ENCODE data around the gene AMBRA1.

DNA sequence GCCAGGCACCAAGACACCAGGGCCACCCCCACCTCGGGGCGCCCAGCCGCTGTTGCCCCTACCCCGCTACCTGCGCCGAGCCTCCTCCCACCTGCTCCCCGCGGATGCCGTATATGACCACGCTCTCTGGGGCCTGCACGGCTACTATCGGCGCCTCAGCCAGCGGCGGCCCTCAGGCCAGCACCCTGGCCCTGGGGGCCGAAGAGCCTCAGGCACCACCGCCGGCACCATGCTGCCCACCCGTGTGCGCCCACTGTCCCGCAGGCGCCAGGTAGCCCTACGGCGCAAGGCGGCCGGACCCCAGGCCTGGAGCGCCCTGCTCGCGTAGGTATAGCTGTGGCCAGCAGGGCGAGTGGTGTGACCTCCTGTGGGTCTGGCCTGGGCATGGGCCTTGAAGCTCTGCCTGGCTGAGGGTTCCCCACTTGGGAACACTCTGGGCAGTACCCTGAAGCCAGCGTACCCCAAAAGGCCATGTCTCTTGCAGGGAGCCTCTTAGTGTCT, 227.1 kb downstream of the AMBRA1 start:
- TF ChIP-seq POLR2A (IDR thresholded peaks at IDR 0.05) (no peak), EP300 (IDR thresholded peaks at IDR 0.05) (no peak)
- TF ChIP-seq, protein P1, sequence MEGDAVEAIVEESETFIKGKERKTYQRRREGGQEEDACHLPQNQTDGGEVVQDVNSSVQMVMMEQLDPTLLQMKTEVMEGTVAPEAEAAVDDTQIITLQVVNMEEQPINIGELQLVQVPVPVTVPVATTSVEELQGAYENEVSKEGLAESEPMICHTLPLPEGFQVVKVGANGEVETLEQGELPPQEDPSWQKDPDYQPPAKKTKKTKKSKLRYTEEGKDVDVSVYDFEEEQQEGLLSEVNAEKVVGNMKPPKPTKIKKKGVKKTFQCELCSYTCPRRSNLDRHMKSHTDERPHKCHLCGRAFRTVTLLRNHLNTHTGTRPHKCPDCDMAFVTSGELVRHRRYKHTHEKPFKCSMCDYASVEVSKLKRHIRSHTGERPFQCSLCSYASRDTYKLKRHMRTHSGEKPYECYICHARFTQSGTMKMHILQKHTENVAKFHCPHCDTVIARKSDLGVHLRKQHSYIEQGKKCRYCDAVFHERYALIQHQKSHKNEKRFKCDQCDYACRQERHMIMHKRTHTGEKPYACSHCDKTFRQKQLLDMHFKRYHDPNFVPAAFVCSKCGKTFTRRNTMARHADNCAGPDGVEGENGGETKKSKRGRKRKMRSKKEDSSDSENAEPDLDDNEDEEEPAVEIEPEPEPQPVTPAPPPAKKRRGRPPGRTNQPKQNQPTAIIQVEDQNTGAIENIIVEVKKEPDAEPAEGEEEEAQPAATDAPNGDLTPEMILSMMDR (IDR thresholded peaks at IDR 0.05) = no peak
